HEK293T (cell line): ENCODE results near the gene FNDC1.

Source experiments
- SP1 ChIP-seq: fragments of 450-650 bp; IDR thresholded peaks from 2 replicates; pipeline ENCODE4 v1.6.1; 2017
- ZNF384 ChIP-seq: fragments of 450-650 bp; IDR thresholded peaks from 2 replicates; pipeline ENCODE4 v1.6.1; 2016

- no peak for TF ChIP-seq SP1
- no peak for TF ChIP-seq ZNF384
These were observed 15.4 kb downstream of the FNDC1 start for GRCh38 chr6:159184559-159184958.
